GM12878 (cell line): ENCODE data around the gene AEBP1. TPM values are rescaled to one million over a fixed set of nuclear protein-coding genes. Genes with fewer than 3 reads are reported as not detected.
A peak's percentile ranks its signal among the peaks of the same experiment; 100 is the strongest.

Source experiments
- ATAC-seq: fragments of 200-7000 bp; cut with Tn5 transposase; 3 replicates; pipeline ENCODE4 v1.9.1; 2020; ENCODE audit warnings: mild to moderate bottlenecking, moderate library complexity
- BruUV-seq: library from RNA; stranded (reverse); fragments of 400-500 nt; replicated peaks from 2 replicates; lab custom pipeline; 2021; lab: Mats Ljungman, UMichigan
- CTCF ChIA-PET: fragments of 300-600 bp; sonication (Branson Sonifier 250); formaldehyde crosslinking; extraction: SDS; loops from one replicate; lab custom pipeline; 2021; ENCODE audit warnings: inconsistent platforms; lab: Yijun Ruan, JAX
- POLR2A ChIA-PET: fragments of 350-600 bp; formaldehyde crosslinking; extraction: SDS; loops from one replicate; lab custom pipeline; 2021; ENCODE audit warnings: inconsistent platforms; lab: Charles Lee
- RAD21 ChIA-PET: fragments of 300-600 bp; sonication (Branson Sonifier 250); formaldehyde crosslinking; loops from one replicate; lab custom pipeline; 2023; ENCODE audit warnings: antibody characterized with exemption; ENCODE audit not compliant: unreplicated experiment; lab: Charles Lee
- SMC1A ChIA-PET: fragments of 300-600 bp; sonication (Branson Sonifier 250); formaldehyde crosslinking; loops from one replicate; lab custom pipeline; 2023; ENCODE audit not compliant: unreplicated experiment, uncharacterized antibody; lab: Charles Lee
- DNase-seq: peaks from one replicate; pipeline ENCODE4 v3.0.0-alpha.2; 2011; ENCODE audit warnings: low read depth, low spot score
- FAIRE-seq: peaks from 3 replicates; lab custom pipeline; 2011; peaks lifted over from hg19 to GRCh38; lab: Jason Lieb, UNC
- H2AFZ ChIP-seq: 2 replicates; pipeline ENCODE4 v1.6.0; 2011; ENCODE audit warnings: low read depth, low read length, control low read depth; ENCODE audit not compliant: control insufficient read depth
- H3K27ac ChIP-seq: 2 replicates; pipeline ENCODE4 v1.5.1; 2011; ENCODE audit warnings: control low read depth; ENCODE audit not compliant: control insufficient read depth, insufficient read depth
- H3K27me3 ChIP-seq, 2 experiments: replicated peaks in 1 of 2; 2 replicates each; pipeline versions ENCODE4 v1.6.0 to v1.6.1; 2011; ENCODE audit warnings: low read length in 1 of 2; ENCODE audit not compliant: control insufficient read depth in 2 of 2, insufficient read depth in 2 of 2
- H3K36me3 ChIP-seq, 2 experiments: 2 replicates each; pipeline ENCODE4 v1.5.1; 2011; ENCODE audit warnings: low read length in 1 of 2; ENCODE audit not compliant: control insufficient read depth in 2 of 2, insufficient read depth in 2 of 2
- H3K4me1 ChIP-seq: 2 replicates; pipeline ENCODE4 v1.6.1; 2011; ENCODE audit warnings: mild to moderate bottlenecking, low read length, moderate library complexity, mixed read lengths; ENCODE audit not compliant: control insufficient read depth, insufficient read depth
- H3K4me2 ChIP-seq: 2 replicates; pipeline ENCODE4 v1.6.0; 2011; ENCODE audit warnings: control low read depth; ENCODE audit not compliant: control insufficient read depth, insufficient read depth
- H3K4me3 ChIP-seq: fragments of 200-600 bp; sonication (generic); 2 replicates; pipeline ENCODE4 v1.5.1; 2016
- H3K79me2 ChIP-seq: 2 replicates; pipeline ENCODE4 v1.6.0; 2011; ENCODE audit warnings: low read length; ENCODE audit not compliant: control insufficient read depth, insufficient read depth
- H3K9ac ChIP-seq: 2 replicates; pipeline ENCODE4 v1.8.0; 2011; ENCODE audit warnings: low read length, control low read depth, mixed read lengths; ENCODE audit not compliant: control insufficient read depth, insufficient read depth
- H3K9me3 ChIP-seq: replicated peaks from 3 replicates; pipeline ENCODE4 v1.5.1; 2011; ENCODE audit warnings: mild to moderate bottlenecking, low read length; ENCODE audit not compliant: control insufficient read depth, insufficient read depth
- H4K20me1 ChIP-seq: 2 replicates; pipeline ENCODE4 v1.6.0; 2011; ENCODE audit not compliant: control insufficient read depth, insufficient read depth
- ESRRA ChIP-seq: IDR thresholded peaks from 2 replicates; pipeline ENCODE4 v1.6.1; 2012; ENCODE audit warnings: mild to moderate bottlenecking, low read length, improper control_type of control experiment
- IRF4 ChIP-seq: IDR thresholded peaks from 2 replicates; pipeline ENCODE4 v1.6.1; 2011; ENCODE audit warnings: low read depth, low read length
- MTA2 ChIP-seq: fragments of 450-650 bp; IDR thresholded peaks from 2 replicates; pipeline ENCODE4 v1.6.1; 2016; ENCODE audit warnings: low read depth, mild to moderate bottlenecking, moderate library complexity
- POLR2AphosphoS5 ChIP-seq: IDR thresholded peaks from 2 replicates; pipeline ENCODE4 v1.6.1; 2011; ENCODE audit warnings: mild to moderate bottlenecking, low read length, inconsistent platforms
- STAT1 ChIP-seq: fragments of 450-650 bp; conservative IDR thresholded peaks from 2 replicates; pipeline ENCODE4 v1.6.1; 2014; ENCODE audit warnings: antibody characterized with exemption, mild to moderate bottlenecking
- WGBS: methylation state at CpG from one replicate; pipeline ENCODE4 v1.1.6; 2016; ENCODE audit warnings: low lambda C conversion rate; ENCODE audit not compliant: insufficient replicate concordance, insufficient coverage; ENCODE audit errors: missing lambda C conversion rate; 5-methylcytosine and 5-hydroxymethylcytosine counted together
- in situ Hi-C: fragments of 300-500 bp; cut with MboI; formaldehyde crosslinking; loops from 9 replicates; pipeline ENCODE4 v1.14.3; 2018; ENCODE audit warnings: mixed read lengths
- intact Hi-C: fragments of 100-400 bp; cut with micrococcal nuclease; formaldehyde crosslinking; loops from one replicate; pipeline ENCODE4 v1.14.2; 2022; ENCODE audit not compliant: unreplicated experiment
- polyA plus RNA-seq, 11 experiments: library from polyadenylated mRNA; depleted of rRNA in 4 of 11; unstranded in 6 of 11; stranded (reverse) in 5 of 11; fragments of >200 nt; fragmentation: Nextera tagmentation in 4 of 11; fragmentation: Illumina TruSeq in 1 of 11; extraction: Ambion mirVana in 4 of 11; extraction: Trizol in 1 of 11; gene quantifications; 1 replicate in 1 of 11; 2 replicates in 10 of 11; pipeline versions ENCODE4 v1.2.1 to v1.2.3, GENCODE V29; 2011 to 2016; ENCODE audit warnings: inconsistent platforms in 2 of 11, missing spikeins in 2 of 11, low read depth in 1 of 11
- total RNA-seq, 4 experiments: library from RNA; depleted of rRNA in 3 of 4; stranded (reverse); fragments of >200 nt in 3 of 4; fragmentation: Illumina TruSeq in 1 of 4; extraction: Trizol in 1 of 4; gene quantifications; 2 replicates each; pipeline versions ENCODE4 v1.2.1 to v1.2.3, GENCODE V29; 2013 to 2021

Gene AEBP1
- total and polyA plus RNA-seq, 10 of the 15 experiments (the other 5 are each of a cell fraction or from before 2014, with no cell fraction given): 0.06 to 0.23 (median 0.11) TPM; not detected in 5

- BruUV-seq: no TSS peak
- intact Hi-C loops: no loop called here
- H3K4me3 ChIP-seq: no peak overlapping the region
- H3K27me3 ChIP-seq: no peaks in the 10 kb centered on the region
- peaks cover 3% of the 10 kb centered on the region; the same call in 1 of the 2 replicates for H4K20me1 ChIP-seq
- in situ Hi-C loops: no loop called here
- no peak overlapping the region for H3K9ac ChIP-seq
- no peak overlapping the region for H2AFZ ChIP-seq
- DNase-seq: no peak
- ChIA-PET CTCF (no interaction called here), SMC1A (no interaction called here), RAD21 (no interaction called here), POLR2A (no interaction called here)
- H3K27ac ChIP-seq: no peak overlapping the region
- H3K4me2 ChIP-seq: no peak overlapping the region
- TF ChIP-seq IRF4 (no peak), POLR2AphosphoS5 (peak; percentile 35; the same call in 1 of the 2 replicates), MTA2 (no peak)
- H3K9me3 ChIP-seq: no peaks in the 10 kb centered on the region
- FAIRE-seq: no peak
- H3K36me3 ChIP-seq: peaks cover 44% of the 10 kb centered on the region in 2 experiments
- 95% methylated on average over 21 of the region's 21 CpGs for WGBS
- peaks cover 24% of the 10 kb centered on the region for H3K4me1 ChIP-seq
- ATAC-seq: no peak
- H3K79me2 ChIP-seq: no peaks in the 10 kb centered on the region
These were observed 43.8 kb upstream of the AEBP1 start for GRCh38 chr7:44060091-44060947.

DNA sequence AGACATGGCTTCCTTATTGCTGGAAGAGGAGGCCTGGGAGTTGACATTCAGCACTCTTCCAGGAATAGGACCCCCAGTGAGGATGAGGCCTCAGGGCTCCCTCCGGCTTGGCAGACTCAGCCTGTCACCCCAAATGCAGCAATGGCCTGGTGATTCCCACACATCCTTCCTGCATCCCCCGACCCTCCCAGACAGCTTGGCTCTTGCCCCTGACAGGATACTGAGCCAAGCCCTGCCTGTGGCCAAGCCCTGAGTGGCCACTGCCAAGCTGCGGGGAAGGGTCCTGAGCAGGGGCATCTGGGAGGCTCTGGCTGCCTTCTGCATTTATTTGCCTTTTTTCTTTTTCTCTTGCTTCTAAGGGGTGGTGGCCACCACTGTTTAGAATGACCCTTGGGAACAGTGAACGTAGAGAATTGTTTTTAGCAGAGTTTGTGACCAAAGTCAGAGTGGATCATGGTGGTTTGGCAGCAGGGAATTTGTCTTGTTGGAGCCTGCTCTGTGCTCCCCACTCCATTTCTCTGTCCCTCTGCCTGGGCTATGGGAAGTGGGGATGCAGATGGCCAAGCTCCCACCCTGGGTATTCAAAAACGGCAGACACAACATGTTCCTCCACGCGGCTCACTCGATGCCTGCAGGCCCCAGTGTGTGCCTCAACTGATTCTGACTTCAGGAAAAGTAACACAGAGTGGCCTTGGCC lies 43.0 kb upstream of the AEBP1 start:
- Histone ChIP-seq H2AFZ (no peak overlapping the region), H3K36me3 (peaks cover 40 to 44% of the 10 kb centered on the region in 2 experiments), H3K27ac (no peak overlapping the region), H3K4me3 (no peak overlapping the region), H4K20me1 (peaks cover 3% of the 10 kb centered on the region; the same call in 1 of the 2 replicates), H3K4me1 (peaks cover 24% of the 10 kb centered on the region), H3K9me3 (no peaks in the 10 kb centered on the region), H3K4me2 (no peak overlapping the region), H3K79me2 (no peaks in the 10 kb centered on the region), H3K9ac (no peak overlapping the region), H3K27me3 (no peaks in the 10 kb centered on the region)
- no peak for FAIRE-seq
- ChIA-PET CTCF (no interaction called here), RAD21 (no interaction called here), SMC1A (interaction anchor here (0.7 kb wide), 1 partner anchor 17 kb away, joined by 3 read pairs; no protein-coding TSS in a partner anchor), POLR2A (interaction anchor here (1.0 kb wide), 1 partner anchor 20 kb away, joined by 3 read pairs; no protein-coding TSS in a partner anchor)
- TF ChIP-seq ESRRA (no peak), STAT1 (no peak)
- intact Hi-C loops: no loop called here
- DNase-seq: no peak
- BruUV-seq: no TSS peak
- WGBS: 85% methylated on average over 8 of the region's 8 CpGs
- ATAC-seq: no peak
- in situ Hi-C loops: no loop called here
